SK-N-SH treated with all-trans-retinoic acid at 6 μM for 48 hours (cell line): ENCODE measurements around the gene CACNA1C.

ENCODE experiments used
- ATAC-seq: fragments of 200-7000 bp; cut with Tn5 transposase; 3 replicates; pipeline ENCODE4 v1.9.1; 2020; ENCODE audit warnings: mild to moderate bottlenecking, moderate library complexity
- ARNTL ChIP-seq: fragments of 450-650 bp; formaldehyde crosslinking; IDR thresholded peaks from 2 replicates; pipeline ENCODE4 v1.5.0; 2020; ENCODE audit warnings: low read depth, mild to moderate bottlenecking, moderate library complexity, borderline replicate concordance
- BACH2 ChIP-seq: fragments of 250-450 bp; sonication (Bioruptor Pico); IDR thresholded peaks from 2 replicates; pipeline ENCODE4 v1.9.0; 2021; ENCODE audit warnings: mild to moderate bottlenecking, borderline replicate concordance
- CSDC2 ChIP-seq: fragments of 250-450 bp; sonication (Bioruptor Pico); IDR thresholded peaks from 2 replicates; pipeline ENCODE4 v1.5.0; 2020; ENCODE audit warnings: mild to moderate bottlenecking, moderate library complexity
- GLIS3 ChIP-seq: fragments of 250-450 bp; sonication (Bioruptor Pico); IDR thresholded peaks from 2 replicates; pipeline ENCODE4 v1.5.0; 2020; ENCODE audit warnings: mild to moderate bottlenecking, moderate library complexity
- ISL1 ChIP-seq: fragments of 250-450 bp; sonication (Bioruptor Pico); IDR thresholded peaks from 2 replicates; pipeline ENCODE4 v2.1.2; 2022; ENCODE audit warnings: mild to moderate bottlenecking, moderate library complexity
- OSR1 ChIP-seq: fragments of 250-450 bp; sonication (Bioruptor Pico); IDR thresholded peaks from 2 replicates; pipeline ENCODE4 v1.8.0; 2022; ENCODE audit warnings: moderate library complexity, mild to moderate bottlenecking, inconsistent platforms
- PATZ1 ChIP-seq: fragments of 250-450 bp; sonication (Bioruptor Pico); IDR thresholded peaks from 2 replicates; pipeline ENCODE4 v1.8.0; 2020; ENCODE audit warnings: mild to moderate bottlenecking, moderate library complexity, borderline replicate concordance
- PPARA ChIP-seq: fragments of 250-450 bp; sonication (Bioruptor Pico); IDR thresholded peaks from 2 replicates; pipeline ENCODE4 v1.5.0; 2020; ENCODE audit warnings: mild to moderate bottlenecking, borderline replicate concordance
- RARB ChIP-seq: fragments of 250-450 bp; sonication (Bioruptor Pico); IDR thresholded peaks from 2 replicates; pipeline ENCODE4 v1.8.0; 2021; ENCODE audit warnings: mild to moderate bottlenecking, moderate library complexity
- SNAI2 ChIP-seq: fragments of 250-450 bp; sonication (Bioruptor Pico); IDR thresholded peaks from 2 replicates; pipeline ENCODE4 v1.5.0; 2020; ENCODE audit warnings: mild to moderate bottlenecking, moderate library complexity
- TCF4 ChIP-seq: fragments of 250-450 bp; sonication (Bioruptor Pico); IDR thresholded peaks from 2 replicates; pipeline ENCODE4 v1.8.0; 2021; ENCODE audit warnings: mild to moderate bottlenecking, moderate library complexity, borderline replicate concordance
- TOX ChIP-seq: fragments of 250-450 bp; sonication (Bioruptor Pico); IDR thresholded peaks from 2 replicates; pipeline ENCODE4 v1.8.0; 2021; ENCODE audit warnings: mild to moderate bottlenecking, moderate library complexity, borderline replicate concordance
- TSHZ2 ChIP-seq: fragments of 250-450 bp; sonication (Bioruptor Pico); IDR thresholded peaks from 2 replicates; pipeline ENCODE4 v1.5.0; 2020; ENCODE audit warnings: mild to moderate bottlenecking, moderate library complexity
- ZC3H10 ChIP-seq: fragments of 250-450 bp; sonication (Bioruptor Pico); IDR thresholded peaks from 2 replicates; pipeline ENCODE4 v1.5.1; 2021; ENCODE audit warnings: mild to moderate bottlenecking, moderate library complexity
- ZFP3 ChIP-seq: fragments of 250-450 bp; sonication (Bioruptor Pico); IDR thresholded peaks from 2 replicates; pipeline ENCODE4 v1.5.0; 2020; ENCODE audit warnings: mild to moderate bottlenecking, moderate library complexity
- ZNF8 ChIP-seq: fragments of 450-650 bp; formaldehyde crosslinking; IDR thresholded peaks from 2 replicates; pipeline ENCODE4 v1.5.0; 2020; ENCODE audit warnings: mild to moderate bottlenecking, moderate library complexity
- TF ChIP-seq, protein P1 (sequence below): fragments of 250-450 bp; sonication (Bioruptor Pico); IDR thresholded peaks from 2 replicates; pipeline ENCODE4 v1.5.1; 2021; ENCODE audit warnings: mild to moderate bottlenecking, moderate library complexity
- TF ChIP-seq, protein P2 (sequence below): fragments of 250-450 bp; sonication (Bioruptor Pico); IDR thresholded peaks from 2 replicates; pipeline ENCODE4 v1.5.1; 2020; ENCODE audit warnings: low read depth, mild to moderate bottlenecking, moderate library complexity

The CACNA1C gene

GRCh38 chr12:2118061-2118460 lies 65.3 kb downstream of the CACNA1C start:
- TF ChIP-seq BACH2: no peak
- TF ChIP-seq RARB (CRISPR knock-in tag): no peak
- no peak for TF ChIP-seq PATZ1 (CRISPR knock-in tag)
- TF ChIP-seq ISL1 (CRISPR knock-in tag): no peak
- no peak for TF ChIP-seq SNAI2 (CRISPR knock-in tag)
- no peak for TF ChIP-seq GLIS3 (CRISPR knock-in tag)
- no peak for ATAC-seq

DNA sequence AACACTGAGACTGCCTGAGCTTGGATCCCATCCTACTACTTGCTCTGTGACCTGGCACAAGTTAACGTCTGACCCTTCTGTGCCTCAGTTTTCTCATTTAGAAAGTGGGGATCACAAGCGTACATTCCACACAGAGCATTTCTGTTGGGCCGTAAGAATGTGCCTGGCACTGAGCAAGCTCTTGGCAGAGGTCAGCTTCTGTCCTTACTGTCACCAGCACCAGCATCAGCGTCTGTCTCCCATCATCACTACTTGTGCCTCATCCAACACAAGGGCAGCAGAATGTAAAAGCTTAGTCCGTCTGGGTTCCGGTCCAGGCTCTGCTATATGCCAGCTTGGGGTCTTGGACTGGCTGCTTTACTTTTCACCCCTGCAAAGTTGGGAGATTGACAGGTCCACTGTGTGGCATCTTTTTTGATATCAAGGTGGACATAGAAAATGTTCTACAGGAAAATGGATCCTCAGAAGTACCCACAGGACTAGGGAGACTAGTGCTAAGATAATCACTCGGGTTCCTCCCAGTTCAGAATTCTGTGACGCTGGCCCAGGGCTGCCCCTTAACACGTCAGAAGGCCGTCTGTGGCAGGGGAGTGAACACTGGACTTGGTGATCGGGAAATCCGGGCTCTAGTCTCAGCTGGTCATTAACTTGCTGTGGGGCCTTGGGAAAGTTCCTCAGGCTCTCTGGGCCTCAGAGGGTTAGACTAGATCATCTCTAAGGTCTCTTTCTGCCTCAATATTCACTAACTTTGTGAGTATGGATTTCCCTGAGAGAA lies 65.9 kb downstream of the CACNA1C start:
- TF ChIP-seq ZFP3 (CRISPR knock-in tag): no peak
- TF ChIP-seq, protein P1, sequence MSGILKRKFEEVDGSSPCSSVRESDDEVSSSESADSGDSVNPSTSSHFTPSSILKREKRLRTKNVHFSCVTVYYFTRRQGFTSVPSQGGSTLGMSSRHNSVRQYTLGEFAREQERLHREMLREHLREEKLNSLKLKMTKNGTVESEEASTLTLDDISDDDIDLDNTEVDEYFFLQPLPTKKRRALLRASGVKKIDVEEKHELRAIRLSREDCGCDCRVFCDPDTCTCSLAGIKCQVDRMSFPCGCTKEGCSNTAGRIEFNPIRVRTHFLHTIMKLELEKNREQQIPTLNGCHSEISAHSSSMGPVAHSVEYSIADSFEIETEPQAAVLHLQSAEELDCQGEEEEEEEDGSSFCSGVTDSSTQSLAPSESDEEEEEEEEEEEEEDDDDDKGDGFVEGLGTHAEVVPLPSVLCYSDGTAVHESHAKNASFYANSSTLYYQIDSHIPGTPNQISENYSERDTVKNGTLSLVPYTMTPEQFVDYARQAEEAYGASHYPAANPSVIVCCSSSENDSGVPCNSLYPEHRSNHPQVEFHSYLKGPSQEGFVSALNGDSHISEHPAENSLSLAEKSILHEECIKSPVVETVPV: no peak
- no peak for TF ChIP-seq OSR1
- TF ChIP-seq TOX (CRISPR knock-in tag): no peak
- TF ChIP-seq TSHZ2 (CRISPR knock-in tag): no peak
- TF ChIP-seq BACH2: no peak
- TF ChIP-seq, protein P2, sequence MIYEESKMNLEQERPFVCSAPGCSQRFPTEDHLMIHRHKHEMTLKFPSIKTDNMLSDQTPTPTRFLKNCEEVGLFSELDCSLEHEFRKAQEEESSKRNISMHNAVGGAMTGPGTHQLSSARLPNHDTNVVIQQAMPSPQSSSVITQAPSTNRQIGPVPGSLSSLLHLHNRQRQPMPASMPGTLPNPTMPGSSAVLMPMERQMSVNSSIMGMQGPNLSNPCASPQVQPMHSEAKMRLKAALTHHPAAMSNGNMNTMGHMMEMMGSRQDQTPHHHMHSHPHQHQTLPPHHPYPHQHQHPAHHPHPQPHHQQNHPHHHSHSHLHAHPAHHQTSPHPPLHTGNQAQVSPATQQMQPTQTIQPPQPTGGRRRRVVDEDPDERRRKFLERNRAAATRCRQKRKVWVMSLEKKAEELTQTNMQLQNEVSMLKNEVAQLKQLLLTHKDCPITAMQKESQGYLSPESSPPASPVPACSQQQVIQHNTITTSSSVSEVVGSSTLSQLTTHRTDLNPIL (CRISPR knock-in tag): no peak
- TF ChIP-seq PATZ1 (CRISPR knock-in tag): no peak
- no peak for ATAC-seq

DNA sequence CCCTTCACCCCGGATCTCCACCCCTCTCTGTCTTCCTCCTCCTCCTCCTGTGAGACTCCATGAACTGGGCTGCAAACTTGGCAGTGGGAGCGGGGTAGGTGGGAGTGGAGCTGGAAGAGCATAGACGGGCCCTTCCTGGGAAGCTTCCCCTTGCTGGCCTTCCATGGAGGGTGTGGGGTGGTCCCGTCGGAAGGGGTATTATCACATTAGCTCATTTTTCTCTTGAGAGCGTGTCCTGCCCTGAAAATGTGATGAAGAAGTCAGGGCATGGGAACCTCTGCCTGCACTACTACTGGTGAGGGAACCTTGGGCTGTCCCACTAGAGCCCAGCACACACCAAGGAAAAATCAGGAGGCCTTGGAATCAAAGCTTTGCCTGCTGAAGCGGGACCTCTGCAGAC lies 66.5 kb downstream of the CACNA1C start:
- TF ChIP-seq ZC3H10 (CRISPR knock-in tag) (no peak), CSDC2 (CRISPR knock-in tag) (no peak), OSR1 (no peak), ZFP3 (CRISPR knock-in tag) (no peak), TOX (CRISPR knock-in tag) (no peak), ZNF8 (CRISPR knock-in tag) (no peak), PPARA (no peak), TCF4 (CRISPR knock-in tag) (no peak), ARNTL (CRISPR knock-in tag) (no peak), TSHZ2 (CRISPR knock-in tag) (no peak)
- TF ChIP-seq, protein P1: no peak
- ATAC-seq: no peak; the same call in 2 of the 3 replicates
